22Rv1 (cell line): ENCODE measurements around the gene RABGAP1.

Experiments
- CTCF ChIP-seq: fragments of 450-650 bp; IDR thresholded peaks from 2 replicates; pipeline ENCODE4 v1.5.1; 2017; ENCODE audit warnings: mild to moderate bottlenecking
- ZFX ChIP-seq: fragments of 450-650 bp; IDR thresholded peaks from 2 replicates; pipeline ENCODE4 v1.6.1; 2017; ENCODE audit warnings: antibody characterized with exemption, borderline replicate concordance

GRCh38 chr9:122930541-122931225 lies 10.1 kb upstream of the RABGAP1 start:
- TF ChIP-seq CTCF = no peak
- TF ChIP-seq ZFX = no peak
